Stomach (tissue), 4 donors: ENCODE data around the gene CLDN20.

Source experiments
- CTCF ChIP-seq, 7 experiments: fragments of 450-650 bp in 4 of 7; fragments of 200-600 bp in 3 of 7; sonication (generic) in 3 of 7; IDR thresholded peaks; one replicate each; pipeline ENCODE4 v1.5.1; 2016 to 2019; ENCODE audit warnings: antibody characterized with exemption in 7 of 7, control low read depth in 2 of 7, mild to moderate bottlenecking in 1 of 7
- EP300 ChIP-seq: sonication (generic); formaldehyde crosslinking; IDR thresholded peaks from one replicate; pipeline ENCODE4 v1.6.1; 2017; ENCODE audit warnings: antibody characterized with exemption
- POLR2AphosphoS5 ChIP-seq, 3 donors: sonication (generic); formaldehyde crosslinking; IDR thresholded peaks; one replicate each; pipeline ENCODE4 v1.6.1; 2016; ENCODE audit warnings: antibody characterized with exemption in 3 of 3

GRCh38 chr6:155263373-155264063 lies at the start of gene CLDN20:
- TF ChIP-seq EP300: no peak
- TF ChIP-seq CTCF (IDR thresholded peaks at IDR 0.05): no peak
- TF ChIP-seq POLR2AphosphoS5 (IDR thresholded peaks at IDR 0.05): no peak
